Ascending aorta (tissue), 2 donors: Measurements from ENCODE around the gene KNG1. TPM values are rescaled to one million over a fixed set of nuclear protein-coding genes. Genes with fewer than 3 reads are reported as not detected.
A peak's percentile ranks its signal among the peaks of the same experiment; 100 is the strongest.

Experiments
- DNase-seq, 2 donors: peaks; one replicate each; pipeline ENCODE4 v3.0.0-alpha.2; 2019; ENCODE audit warnings: low spot score in 2 of 2
- H3K27ac ChIP-seq, 2 donors: fragments of 200-600 bp; sonication (generic); one replicate each; pipeline ENCODE4 v1.5.1; 2016 to 2017; ENCODE audit warnings: mild to moderate bottlenecking in 1 of 2
- H3K27me3 ChIP-seq: fragments of 200-600 bp; sonication (generic); one replicate; pipeline ENCODE4 v1.5.1; 2017
- H3K36me3 ChIP-seq, 2 donors: fragments of 200-600 bp; sonication (generic); one replicate each; pipeline ENCODE4 v1.5.1; 2016
- H3K4me1 ChIP-seq, 2 donors: fragments of 200-600 bp; sonication (generic); one replicate each; pipeline ENCODE4 v1.5.1; 2016 to 2017; ENCODE audit warnings: mild to moderate bottlenecking in 1 of 2
- H3K4me3 ChIP-seq, 2 donors: fragments of 200-600 bp; sonication (generic); one replicate each; pipeline ENCODE4 v1.5.1; 2016 to 2017; ENCODE audit warnings: mild to moderate bottlenecking in 1 of 2
- H3K9me3 ChIP-seq, 2 donors: fragments of 200-600 bp; sonication (generic); one replicate each; pipeline ENCODE4 v1.5.1; 2016
- intact Hi-C: fragments of 100-400 bp; cut with DNase I; formaldehyde crosslinking; loops from one replicate; pipeline ENCODE4 v1.15.1; 2023
- total RNA-seq: library from RNA; depleted of rRNA; stranded (reverse); fragments of >200 nt; gene quantifications from one replicate; pipeline ENCODE4 v1.1.0, GENCODE V29; 2016
- TF ChIP-seq, protein P1 (sequence below), 3 experiments: fragments of 200-600 bp in 2 of 3; fragments of 450-650 bp in 1 of 3; sonication (generic) in 2 of 3; IDR thresholded peaks; one replicate each; pipeline ENCODE4 v1.5.1; 2016 to 2019; ENCODE audit warnings: antibody characterized with exemption in 3 of 3, mild to moderate bottlenecking in 1 of 3, moderate library complexity in 1 of 3

Gene KNG1
- total RNA-seq, 1 donor from 2014 or later, result not detected

DNA sequence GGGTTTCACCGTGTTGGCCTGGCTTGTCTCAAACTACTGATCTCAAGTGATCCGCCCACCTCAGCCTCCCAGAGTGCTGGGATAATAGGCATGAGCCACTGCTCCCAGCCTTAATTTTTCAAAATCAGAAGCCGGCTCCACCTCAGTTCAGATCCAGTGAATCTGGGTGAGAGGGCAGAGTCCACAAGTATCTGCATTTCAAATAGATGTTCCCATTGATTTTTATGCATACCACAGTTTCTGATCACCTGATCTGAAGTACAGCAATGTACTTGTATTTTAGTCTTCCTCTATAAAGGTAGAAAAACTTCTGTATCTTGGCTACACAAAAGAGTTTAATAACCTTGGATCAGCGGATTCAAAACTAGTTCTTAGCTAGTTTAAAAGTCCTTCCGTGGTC, 62.0 kb downstream of the KNG1 start:
- TF ChIP-seq, protein P1, sequence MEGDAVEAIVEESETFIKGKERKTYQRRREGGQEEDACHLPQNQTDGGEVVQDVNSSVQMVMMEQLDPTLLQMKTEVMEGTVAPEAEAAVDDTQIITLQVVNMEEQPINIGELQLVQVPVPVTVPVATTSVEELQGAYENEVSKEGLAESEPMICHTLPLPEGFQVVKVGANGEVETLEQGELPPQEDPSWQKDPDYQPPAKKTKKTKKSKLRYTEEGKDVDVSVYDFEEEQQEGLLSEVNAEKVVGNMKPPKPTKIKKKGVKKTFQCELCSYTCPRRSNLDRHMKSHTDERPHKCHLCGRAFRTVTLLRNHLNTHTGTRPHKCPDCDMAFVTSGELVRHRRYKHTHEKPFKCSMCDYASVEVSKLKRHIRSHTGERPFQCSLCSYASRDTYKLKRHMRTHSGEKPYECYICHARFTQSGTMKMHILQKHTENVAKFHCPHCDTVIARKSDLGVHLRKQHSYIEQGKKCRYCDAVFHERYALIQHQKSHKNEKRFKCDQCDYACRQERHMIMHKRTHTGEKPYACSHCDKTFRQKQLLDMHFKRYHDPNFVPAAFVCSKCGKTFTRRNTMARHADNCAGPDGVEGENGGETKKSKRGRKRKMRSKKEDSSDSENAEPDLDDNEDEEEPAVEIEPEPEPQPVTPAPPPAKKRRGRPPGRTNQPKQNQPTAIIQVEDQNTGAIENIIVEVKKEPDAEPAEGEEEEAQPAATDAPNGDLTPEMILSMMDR (IDR thresholded peaks at IDR 0.05), result no peak
- no peak for DNase-seq
- Histone ChIP-seq H3K4me3 (no peak overlapping the region), H3K4me1 (no peaks in the 10 kb centered on the region), H3K27me3 (no peaks in the 10 kb centered on the region), H3K9me3 (no peaks in the 10 kb centered on the region), H3K27ac (no peak overlapping the region), H3K36me3 (peaks cover under 1 to 2% of the 10 kb centered on the region in 2 donors)
- intact Hi-C loops, result no loop called here

DNA sequence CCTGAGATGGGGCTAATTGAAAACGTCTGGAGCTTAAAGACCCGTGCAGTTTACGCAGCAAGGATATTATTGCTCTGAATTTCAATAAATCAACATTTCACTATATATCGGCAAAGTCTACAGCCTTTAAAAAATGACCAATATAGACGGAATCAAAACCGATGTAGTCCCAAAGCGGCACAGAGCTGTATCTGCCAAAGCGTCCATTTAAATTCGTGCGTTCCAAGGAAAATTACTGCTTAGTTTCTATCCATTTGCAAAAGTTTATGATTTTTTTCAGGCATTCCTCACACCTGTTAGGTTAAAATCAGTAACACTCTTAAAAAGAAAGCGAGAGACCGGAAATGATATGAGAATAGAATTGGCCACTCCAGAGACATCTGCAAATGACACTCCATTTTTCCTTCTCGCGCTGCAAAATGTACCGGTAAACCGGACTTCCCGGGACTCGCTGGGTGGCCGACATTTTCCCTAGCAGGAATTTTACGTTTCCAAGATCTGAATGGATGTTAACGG, 65.4 kb downstream of the KNG1 start:
- Histone ChIP-seq H3K36me3 (peaks cover 33 to 36% of the 10 kb centered on the region in 2 donors), H3K27me3 (no peaks in the 10 kb centered on the region), H3K9me3 (no peaks in the 10 kb centered on the region), H3K4me1 (peaks cover 10 to 28% of the 10 kb centered on the region in 2 donors), H3K27ac (peak overlapping the region; percentile 98), H3K4me3 (peak overlapping the region; percentile 88 to 94)
- TF ChIP-seq, protein P1 (IDR thresholded peaks at IDR 0.05), result no peak
- intact Hi-C loops, result loop anchor here (2.0 to 10.0 kb wide), 4 partner anchors 24 to 848 kb away; partner anchors contain the start of genes DNAJB11, RFC4, ST6GAL1 and TRA2B
- DNase-seq, result no peak

DNA sequence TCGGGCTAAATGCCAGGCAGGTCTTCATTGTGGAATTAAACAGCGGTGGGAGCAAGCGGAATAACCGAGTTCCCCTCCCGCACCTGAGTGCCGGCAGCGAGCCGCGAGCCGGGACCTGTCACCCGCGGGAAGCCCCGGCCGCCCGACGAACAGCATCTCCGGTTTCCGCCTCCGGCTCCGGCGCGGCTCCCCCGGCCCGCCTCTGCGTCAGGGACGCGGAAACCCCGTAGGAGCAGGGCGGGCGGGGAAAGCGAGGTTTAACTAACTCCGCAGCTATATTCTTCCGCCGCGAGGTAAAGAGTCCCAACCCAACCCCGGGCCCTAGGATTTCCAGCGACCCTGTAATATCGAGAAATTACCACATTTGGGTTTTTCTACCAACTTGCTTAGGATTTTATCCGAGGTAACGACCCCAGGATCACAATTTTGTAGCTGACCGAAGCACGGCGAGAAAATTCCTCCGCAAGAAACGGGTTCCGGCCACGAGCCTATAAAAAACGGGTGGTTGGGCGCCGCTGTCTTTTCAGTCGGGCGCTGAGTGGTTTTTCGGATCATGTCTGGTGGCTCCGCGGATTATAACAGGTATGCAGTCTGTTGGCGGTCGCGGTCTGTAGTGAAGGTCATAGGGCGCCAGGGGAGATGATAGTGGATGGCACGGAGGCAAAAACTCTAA, 66.0 kb downstream of the KNG1 start, which contains the start of gene EIF4A2:
EIF4A2 (plus strand) TSS at position 520 of the 673 bp plus-strand sequence; CDS start at position 554, 34 bp downstream.
- TF ChIP-seq, protein P1 (IDR thresholded peaks at IDR 0.05), result no peak
- DNase-seq, result peak; percentile 60 to 94
- Histone ChIP-seq H3K4me1 (peaks cover 10 to 30% of the 10 kb centered on the region in 2 donors), H3K9me3 (no peaks in the 10 kb centered on the region), H3K36me3 (peaks cover 39 to 42% of the 10 kb centered on the region in 2 donors), H3K4me3 (peak within 1 kb of the TSS; percentile 88 to 94), H3K27me3 (no peaks in the 10 kb centered on the region), H3K27ac (peak within 1 kb of the TSS; percentile 98)
- intact Hi-C loops, result loop anchor here (2.0 to 10.0 kb wide), 4 partner anchors 24 to 848 kb away; partner anchors contain the start of genes DNAJB11, RFC4, ST6GAL1 and TRA2B

DNA sequence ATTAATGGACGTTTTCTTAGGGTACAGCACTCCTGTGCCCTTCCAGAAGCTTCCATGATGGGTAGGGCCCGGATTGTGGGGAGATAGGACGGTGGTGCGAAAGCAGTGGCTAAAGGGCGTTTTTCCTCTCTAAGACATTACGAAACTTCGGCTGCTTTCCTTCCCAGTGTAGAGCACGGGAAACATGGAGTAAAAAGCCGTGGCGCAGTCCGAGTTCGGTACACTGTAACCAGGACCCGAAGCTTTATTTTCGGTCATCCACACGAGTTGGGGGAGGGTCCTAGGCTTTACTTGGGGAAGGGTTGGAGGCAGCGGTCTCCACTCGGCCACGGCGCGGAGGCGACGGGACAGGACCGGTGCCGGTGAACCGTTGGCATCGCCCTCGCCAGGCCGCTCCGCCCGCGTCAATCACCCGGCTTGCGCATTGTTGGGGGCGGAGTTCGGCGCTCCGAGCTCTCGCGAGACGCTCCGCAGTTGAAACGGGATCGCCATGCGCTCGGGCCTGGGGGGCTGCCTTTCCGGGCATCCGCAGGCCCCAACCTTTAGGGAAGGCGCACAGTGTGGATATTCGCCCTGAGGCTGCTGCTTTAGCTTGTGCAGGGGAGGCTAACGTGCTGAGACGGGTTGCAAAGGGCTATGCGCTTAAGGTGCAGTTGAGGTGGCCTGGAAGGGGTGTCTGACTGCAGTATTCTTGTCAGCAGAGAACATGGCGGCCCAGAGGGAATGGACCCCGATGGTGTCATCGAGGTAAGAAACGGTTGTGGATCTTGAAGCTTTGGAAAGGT, 66.8 kb downstream of the KNG1 start:
- Histone ChIP-seq H3K27me3 (no peaks in the 10 kb centered on the region), H3K36me3 (peaks cover 46 to 49% of the 10 kb centered on the region in 2 donors), H3K4me1 (peaks cover 10 to 33% of the 10 kb centered on the region in 2 donors), H3K4me3 (peak overlapping the region; percentile 88 to 94), H3K9me3 (no peaks in the 10 kb centered on the region), H3K27ac (peak overlapping the region; percentile 98)
- intact Hi-C loops, result loop anchor here (2.0 to 10.0 kb wide), 5 partner anchors 23 to 849 kb away; partner anchors contain the start of genes DNAJB11, RFC4, ST6GAL1 and TRA2B
- DNase-seq, result peak; percentile 46 to 89
- TF ChIP-seq, protein P1 (IDR thresholded peaks at IDR 0.05), result no peak

DNA sequence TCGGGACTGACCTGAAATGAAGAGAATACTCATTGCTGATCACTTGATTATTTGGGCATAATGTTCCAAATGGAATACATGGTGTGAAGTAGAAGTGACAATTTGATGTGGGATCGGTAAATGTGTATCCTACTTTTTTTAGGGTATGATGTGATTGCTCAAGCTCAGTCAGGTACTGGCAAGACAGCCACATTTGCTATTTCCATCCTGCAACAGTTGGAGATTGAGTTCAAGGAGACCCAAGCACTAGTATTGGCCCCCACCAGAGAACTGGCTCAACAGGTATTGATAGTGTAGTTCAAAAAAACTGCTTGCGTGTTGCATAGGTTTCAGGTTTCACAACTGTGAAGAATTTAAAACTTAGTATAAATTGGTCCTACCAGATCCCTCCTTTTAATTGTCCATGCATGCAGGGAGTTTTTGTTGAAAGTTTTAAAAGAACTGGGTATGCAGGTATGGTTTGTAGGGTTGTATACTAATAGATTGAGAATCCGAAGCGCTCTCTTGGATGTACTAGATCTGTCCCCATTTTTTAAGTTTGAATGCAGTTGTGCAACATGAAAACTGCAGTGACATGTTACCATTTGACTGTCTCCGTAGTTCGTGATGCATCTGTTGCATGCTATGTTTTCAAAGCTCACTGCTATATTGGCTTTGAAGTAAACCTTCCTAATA, 67.8 kb downstream of the KNG1 start:
- TF ChIP-seq, protein P1 (IDR thresholded peaks at IDR 0.05), result no peak
- peaks cover 55 to 60% of the 10 kb centered on the region in 2 donors for H3K36me3 ChIP-seq
- peak overlapping the region; percentile 88 to 94 for H3K4me3 ChIP-seq
- H3K27ac ChIP-seq, result peak overlapping the region in 1 of 2 donors; percentile 98
- no peak for DNase-seq
- peaks cover 10 to 33% of the 10 kb centered on the region in 2 donors for H3K4me1 ChIP-seq
- H3K9me3 ChIP-seq, result no peaks in the 10 kb centered on the region
- H3K27me3 ChIP-seq, result no peaks in the 10 kb centered on the region
- intact Hi-C loops, result loop anchor here (2.0 to 10.0 kb wide), 2 partner anchors 170 to 850 kb away; partner anchors contain the start of gene TRA2B
